ENCODE results near the gene DEFB108B.
A peak's percentile ranks its signal among the peaks of the same experiment; 100 is the strongest.
"Not testable (repeated sequence)": the region's sequence is repeated elsewhere in the genome, so short reads cannot be mapped to it uniquely, and the experiment has no call there.

DEFB108B gene

GRCh38 chr11:71832811-71833210, at the start of gene DEFB108B:
TSS of gene DEFB108B (plus strand) at chr11:71833200. CDS start at chr11:71833200, 0 bp downstream.
- DNase-seq (ENCODE audit: low spot score), result not testable (repeated sequence)

GRCh38 chr11:71786114-71786847, 46.7 kb upstream of the DEFB108B start:
- DNase-seq (ENCODE audit: low spot score), result peak; percentile 84

- peak; percentile 91 for DNase-seq (ENCODE audit: low spot score)
Measured at GRCh38 chr11:71786848-71787097, 46.2 kb upstream of the DEFB108B start.

- peak; percentile 89 for DNase-seq (ENCODE audit: low spot score)
- TF ChIP-seq CTCF (IDR thresholded peaks at IDR 0.05; ENCODE audit: extremely low read depth, missing control alignments), result no peak
Measured at GRCh38 chr11:71787098-71787823, 45.7 kb upstream of the DEFB108B start.

- DNase-seq (ENCODE audit: low spot score), result not testable (repeated sequence)
Measured at GRCh38 chr11:71787824-71788454, 45.1 kb upstream of the DEFB108B start.

- not testable (repeated sequence) for DNase-seq (ENCODE audit: low spot score)
Measured at GRCh38 chr11:71789444-71790196, 43.4 kb upstream of the DEFB108B start.

- not testable (repeated sequence) for DNase-seq (ENCODE audit: low spot score)
Measured at GRCh38 chr11:71791111-71791510, 41.9 kb upstream of the DEFB108B start.

GRCh38 chr11:71792621-71793235, 40.3 kb upstream of the DEFB108B start:
- DNase-seq (ENCODE audit: low spot score), result not testable (repeated sequence)
- peak; percentile 61 for TF ChIP-seq CTCF (IDR thresholded peaks at IDR 0.05; ENCODE audit: extremely low read depth, missing control alignments)

- not testable (repeated sequence) for DNase-seq (ENCODE audit: low spot score)
Measured at GRCh38 chr11:71794386-71795040, 38.5 kb upstream of the DEFB108B start.

GRCh38 chr11:71795236-71795635, 37.8 kb upstream of the DEFB108B start:
- not testable (repeated sequence) for DNase-seq (ENCODE audit: low spot score)

- not testable (repeated sequence) for DNase-seq (ENCODE audit: low spot score)
Measured at GRCh38 chr11:71796016-71796415, 37.0 kb upstream of the DEFB108B start.

GRCh38 chr11:71796781-71797180, 36.2 kb upstream of the DEFB108B start:
- DNase-seq (ENCODE audit: low spot score), result not testable (repeated sequence)

- DNase-seq (ENCODE audit: low spot score), result not testable (repeated sequence)
Measured at GRCh38 chr11:71799556-71800128, 33.4 kb upstream of the DEFB108B start.
